ENCODE data around the gene GMEB2.

GMEB2 gene

DNA sequence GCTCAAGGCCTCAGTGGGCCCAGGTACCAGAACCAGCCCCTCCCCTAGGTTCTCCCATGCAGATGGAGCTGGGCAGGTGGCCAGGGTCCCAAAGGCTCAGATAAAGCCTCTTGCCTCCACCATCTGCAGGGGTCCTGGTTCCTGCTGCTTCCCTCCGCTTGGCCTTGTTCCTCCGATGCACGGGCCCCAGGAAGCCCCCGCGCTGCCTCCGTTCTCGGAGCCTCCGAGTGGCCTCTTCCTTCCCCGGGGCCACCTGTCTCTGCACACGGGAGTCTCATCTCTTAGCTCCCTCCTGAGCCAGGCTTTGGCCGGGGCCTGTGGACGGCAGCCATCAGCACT is 87.8 kb downstream of the GMEB2 start:
- H3K4me3 ChIP-seq (ENCODE audit: low read depth, low read length), result no peak overlapping the region
- no peak for DNase-seq (ENCODE audit: low read depth)
- TF ChIP-seq, protein P1, sequence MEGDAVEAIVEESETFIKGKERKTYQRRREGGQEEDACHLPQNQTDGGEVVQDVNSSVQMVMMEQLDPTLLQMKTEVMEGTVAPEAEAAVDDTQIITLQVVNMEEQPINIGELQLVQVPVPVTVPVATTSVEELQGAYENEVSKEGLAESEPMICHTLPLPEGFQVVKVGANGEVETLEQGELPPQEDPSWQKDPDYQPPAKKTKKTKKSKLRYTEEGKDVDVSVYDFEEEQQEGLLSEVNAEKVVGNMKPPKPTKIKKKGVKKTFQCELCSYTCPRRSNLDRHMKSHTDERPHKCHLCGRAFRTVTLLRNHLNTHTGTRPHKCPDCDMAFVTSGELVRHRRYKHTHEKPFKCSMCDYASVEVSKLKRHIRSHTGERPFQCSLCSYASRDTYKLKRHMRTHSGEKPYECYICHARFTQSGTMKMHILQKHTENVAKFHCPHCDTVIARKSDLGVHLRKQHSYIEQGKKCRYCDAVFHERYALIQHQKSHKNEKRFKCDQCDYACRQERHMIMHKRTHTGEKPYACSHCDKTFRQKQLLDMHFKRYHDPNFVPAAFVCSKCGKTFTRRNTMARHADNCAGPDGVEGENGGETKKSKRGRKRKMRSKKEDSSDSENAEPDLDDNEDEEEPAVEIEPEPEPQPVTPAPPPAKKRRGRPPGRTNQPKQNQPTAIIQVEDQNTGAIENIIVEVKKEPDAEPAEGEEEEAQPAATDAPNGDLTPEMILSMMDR (IDR thresholded peaks at IDR 0.05; ENCODE audit: insufficient read depth, low read depth, low read length, missing control alignments), result no peak

DNA sequence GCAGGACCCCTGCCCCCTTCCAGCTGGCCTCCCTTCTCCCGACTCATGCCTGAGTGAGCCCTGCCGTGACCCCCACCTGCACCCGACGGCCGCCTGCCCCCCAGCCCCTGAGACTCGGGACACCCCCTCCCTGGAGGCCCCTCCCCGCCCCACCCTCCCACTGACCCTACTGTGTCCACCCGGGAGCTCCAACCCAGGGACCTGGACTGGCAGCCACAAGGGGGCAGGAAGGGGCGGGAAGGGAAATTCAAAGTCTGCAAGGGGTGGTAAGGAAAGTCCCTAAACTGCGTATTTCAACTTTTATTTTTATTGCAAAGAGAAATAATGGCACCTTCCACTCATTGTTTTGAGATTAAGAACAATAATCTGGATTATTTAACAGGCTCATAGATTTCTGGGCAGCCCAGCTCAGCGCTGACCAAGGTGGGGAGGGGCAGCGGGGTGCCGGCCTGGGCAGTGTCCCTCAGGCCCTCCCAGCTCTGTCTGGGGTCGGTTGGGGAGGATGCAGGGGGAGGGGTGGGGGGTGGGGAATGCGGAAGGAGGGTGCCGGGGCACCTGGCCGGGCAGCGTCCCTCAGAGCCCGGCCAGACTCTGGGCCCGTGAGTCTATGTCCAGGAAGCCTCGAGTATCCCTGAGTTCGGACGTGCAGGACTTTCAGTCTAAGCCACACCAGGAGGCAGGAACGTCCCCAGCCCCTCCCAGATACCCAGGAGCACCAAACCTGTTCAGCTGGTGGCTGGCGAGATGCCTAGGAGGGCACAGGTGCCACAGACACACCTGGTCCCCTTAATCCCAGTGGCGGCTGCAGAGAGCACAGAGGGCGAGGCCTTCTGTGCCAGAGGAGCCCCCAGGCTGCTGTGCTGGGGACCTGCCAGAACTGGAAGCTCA is 88.5 kb downstream of the GMEB2 start:
- H3K4me3 ChIP-seq (ENCODE audit: low read depth, low read length), result peak overlapping the region; percentile 21
- DNase-seq (ENCODE audit: low read depth), result peak; percentile 63
- TF ChIP-seq, protein P1 (IDR thresholded peaks at IDR 0.05; ENCODE audit: insufficient read depth, low read depth, low read length, missing control alignments), result no peak

All from GM12865 (cell line).